IMR-90 (cell line): Measurements from ENCODE around the gene SPTSSB.

ENCODE experiments used
- BHLHE40 ChIP-seq: fragments of 150-350 bp; IDR thresholded peaks from 2 replicates; pipeline ENCODE4 v1.6.1; 2016; ENCODE audit warnings: mild to moderate bottlenecking, low read depth, low read length
- CEBPB ChIP-seq: IDR thresholded peaks from 2 replicates; pipeline ENCODE4 v1.6.1; 2012; ENCODE audit warnings: low read depth, low read length, improper control_type of control experiment
- CTCF ChIP-seq: conservative IDR thresholded peaks from 2 replicates; pipeline ENCODE4 v1.5.1; 2012; ENCODE audit warnings: mild to moderate bottlenecking, low read depth, low read length, improper control_type of control experiment
- MAFK ChIP-seq: IDR thresholded peaks from 2 replicates; pipeline ENCODE4 v1.6.1; 2012; ENCODE audit warnings: low read depth, low read length, improper control_type of control experiment
- MAZ ChIP-seq: IDR thresholded peaks from 2 replicates; pipeline ENCODE4 v1.6.1; 2012; ENCODE audit warnings: low read depth, mild to moderate bottlenecking, low read length, improper control_type of control experiment, moderate library complexity, borderline replicate concordance
- MXI1 ChIP-seq: IDR thresholded peaks from 2 replicates; pipeline ENCODE4 v1.6.1; 2012; ENCODE audit warnings: low read depth, mild to moderate bottlenecking, low read length, moderate library complexity, borderline replicate concordance
- NFE2L2 ChIP-seq: fragments of 150-350 bp; IDR thresholded peaks from 2 replicates; pipeline ENCODE4 v1.6.1; 2016; ENCODE audit warnings: low read depth, mild to moderate bottlenecking, low read length
- POLR2A ChIP-seq: IDR thresholded peaks from 2 replicates; pipeline ENCODE4 v1.6.1; 2012; ENCODE audit warnings: mild to moderate bottlenecking, low read depth, low read length
- RAD21 ChIP-seq: IDR thresholded peaks from 2 replicates; pipeline ENCODE4 v1.6.1; 2012; ENCODE audit warnings: low read length, improper control_type of control experiment
- RCOR1 ChIP-seq: IDR thresholded peaks from 2 replicates; pipeline ENCODE4 v1.6.1; 2012; ENCODE audit warnings: mild to moderate bottlenecking, low read length, improper control_type of control experiment; ENCODE audit not compliant: insufficient replicate concordance
- RFX5 ChIP-seq: IDR thresholded peaks from 2 replicates; pipeline ENCODE4 v1.8.0; 2012; ENCODE audit warnings: low read depth, mild to moderate bottlenecking, low read length, moderate library complexity
- SMC3 ChIP-seq: fragments of 150-350 bp; IDR thresholded peaks from 2 replicates; pipeline ENCODE4 v1.6.1; 2016; ENCODE audit warnings: low read depth, mild to moderate bottlenecking, antibody characterized with exemption, low read length, moderate library complexity
- TF ChIP-seq, protein P1 (sequence below): fragments of 150-350 bp; IDR thresholded peaks from 2 replicates; pipeline ENCODE4 v1.6.1; 2016; ENCODE audit warnings: low read depth, mild to moderate bottlenecking, low read length, moderate library complexity, borderline replicate concordance
- TF ChIP-seq, protein P2 (sequence below): fragments of 150-350 bp; IDR thresholded peaks from 2 replicates; pipeline ENCODE4 v1.6.1; 2017; ENCODE audit warnings: mild to moderate bottlenecking, antibody characterized with exemption, low read length, low read depth

- TF ChIP-seq SMC3 (no peak), POLR2A (no peak), CTCF (no peak), RAD21 (no peak), MAZ (no peak), MAFK (no peak), RCOR1 (no peak), CEBPB (no peak), MXI1 (no peak), BHLHE40 (no peak), NFE2L2 (no peak), RFX5 (no peak)
- TF ChIP-seq, protein P1, sequence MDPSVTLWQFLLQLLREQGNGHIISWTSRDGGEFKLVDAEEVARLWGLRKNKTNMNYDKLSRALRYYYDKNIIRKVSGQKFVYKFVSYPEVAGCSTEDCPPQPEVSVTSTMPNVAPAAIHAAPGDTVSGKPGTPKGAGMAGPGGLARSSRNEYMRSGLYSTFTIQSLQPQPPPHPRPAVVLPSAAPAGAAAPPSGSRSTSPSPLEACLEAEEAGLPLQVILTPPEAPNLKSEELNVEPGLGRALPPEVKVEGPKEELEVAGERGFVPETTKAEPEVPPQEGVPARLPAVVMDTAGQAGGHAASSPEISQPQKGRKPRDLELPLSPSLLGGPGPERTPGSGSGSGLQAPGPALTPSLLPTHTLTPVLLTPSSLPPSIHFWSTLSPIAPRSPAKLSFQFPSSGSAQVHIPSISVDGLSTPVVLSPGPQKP = no peak
- TF ChIP-seq, protein P2, sequence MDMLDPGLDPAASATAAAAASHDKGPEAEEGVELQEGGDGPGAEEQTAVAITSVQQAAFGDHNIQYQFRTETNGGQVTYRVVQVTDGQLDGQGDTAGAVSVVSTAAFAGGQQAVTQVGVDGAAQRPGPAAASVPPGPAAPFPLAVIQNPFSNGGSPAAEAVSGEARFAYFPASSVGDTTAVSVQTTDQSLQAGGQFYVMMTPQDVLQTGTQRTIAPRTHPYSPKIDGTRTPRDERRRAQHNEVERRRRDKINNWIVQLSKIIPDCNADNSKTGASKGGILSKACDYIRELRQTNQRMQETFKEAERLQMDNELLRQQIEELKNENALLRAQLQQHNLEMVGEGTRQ = no peak
These were observed 22.4 kb downstream of the SPTSSB start for GRCh38 chr3:161348796-161349400.
